HK-2 (cell line): ENCODE data around the gene MMP1.
A peak's percentile ranks its signal among the peaks of the same experiment; 100 is the strongest.

ENCODE experiments used
- DNase-seq: peaks from one replicate; pipeline ENCODE4 v3.0.0-alpha.2; 2018; ENCODE audit not compliant: unreplicated experiment

Gene MMP1

GRCh38 chr11:102807921-102808320, 10.0 kb upstream of the MMP1 start:
- no peak for DNase-seq

GRCh38 chr11:102806296-102806695, 8.3 kb upstream of the MMP1 start:
- DNase-seq, result no peak

- no peak for DNase-seq
These were observed 4.4 kb upstream of the MMP1 start for GRCh38 chr11:102802341-102802740.

- DNase-seq, result no peak
These were observed 2.8 kb upstream of the MMP1 start for GRCh38 chr11:102800767-102801166.

GRCh38 chr11:102799681-102800340, 1.9 kb upstream of the MMP1 start:
- DNase-seq, result no peak

- peak; percentile 15 for DNase-seq
These were observed 3.6 kb downstream of the MMP1 start for GRCh38 chr11:102794382-102794781.

- DNase-seq, result no peak
These were observed 4.2 kb downstream of the MMP1 start for GRCh38 chr11:102793677-102794290.

GRCh38 chr11:102792604-102793003, 5.4 kb downstream of the MMP1 start:
- no peak for DNase-seq

- DNase-seq, result no peak
These were observed 6.5 kb downstream of the MMP1 start for GRCh38 chr11:102791271-102792036.

- DNase-seq, result no peak
These were observed 9.5 kb downstream of the MMP1 start for GRCh38 chr11:102788334-102788995.

GRCh38 chr11:102784380-102784779, 13.6 kb downstream of the MMP1 start:
- no peak for DNase-seq

GRCh38 chr11:102783720-102784119, 14.2 kb downstream of the MMP1 start:
- no peak for DNase-seq

- no peak for DNase-seq
These were observed 14.9 kb downstream of the MMP1 start for GRCh38 chr11:102783016-102783415.

GRCh38 chr11:102781676-102782075, 16.3 kb downstream of the MMP1 start:
- DNase-seq, result no peak

GRCh38 chr11:102780491-102780918, 17.5 kb downstream of the MMP1 start, which contains the start of gene MMP10:
MMP10 (minus strand) TSS chr11:102780628; CDS start chr11:102780591, 37 bp downstream.
- no peak for DNase-seq

- DNase-seq, result no peak
These were observed 21.5 kb downstream of the MMP1 start for GRCh38 chr11:102776454-102776853.

GRCh38 chr11:102773386-102773785, 24.6 kb downstream of the MMP1 start:
- DNase-seq, result no peak

GRCh38 chr11:102771351-102771750, 26.6 kb downstream of the MMP1 start:
- no peak for DNase-seq

- DNase-seq, result no peak
These were observed 27.8 kb downstream of the MMP1 start for GRCh38 chr11:102770191-102770590.

GRCh38 chr11:102767800-102768199, 30.2 kb downstream of the MMP1 start:
- DNase-seq, result no peak

- no peak for DNase-seq
These were observed 34.5 kb downstream of the MMP1 start for GRCh38 chr11:102763440-102763839.

GRCh38 chr11:102762361-102762767, 35.6 kb downstream of the MMP1 start:
- no peak for DNase-seq
